HCT116 (cell line): Measurements from ENCODE around the gene ATP8B4.

Experiments used
- CTCF ChIP-seq, 3 experiments: fragments of 200-600 bp in 1 of 3; sonication (generic) in 1 of 3; IDR thresholded peaks in 2 of 3; conservative IDR thresholded peaks in 1 of 3; 2 replicates each; pipeline ENCODE4 v1.5.1; 2012 to 2017; ENCODE audit warnings: low read depth in 2 of 3, low read length in 2 of 3, antibody characterized with exemption in 1 of 3, borderline replicate concordance in 1 of 3, control low read depth in 1 of 3, mild to moderate bottlenecking in 1 of 3, mixed read lengths in 1 of 3, mixed run types in 1 of 3, moderate library complexity in 1 of 3; ENCODE audit not compliant: insufficient read depth in 1 of 3
- EGR1 ChIP-seq: IDR thresholded peaks from 2 replicates; pipeline ENCODE4 v1.6.1; 2012; ENCODE audit warnings: low read depth
- ELF1 ChIP-seq: IDR thresholded peaks from 2 replicates; pipeline ENCODE4 v1.6.1; 2012; ENCODE audit warnings: low read depth, borderline replicate concordance
- POLR2A ChIP-seq: IDR thresholded peaks from 2 replicates; pipeline ENCODE4 v1.7.0; 2011; ENCODE audit warnings: borderline replicate concordance; ENCODE audit not compliant: insufficient read depth, insufficient read length; ENCODE audit errors: extremely low read depth
- SRF ChIP-seq: IDR thresholded peaks from 2 replicates; pipeline ENCODE4 v1.6.1; 2012; ENCODE audit warnings: low read depth
- ZNF274 ChIP-seq: fragments of 200-500 bp; sonication (Bioruptor generic); IDR thresholded peaks from 2 replicates; pipeline ENCODE4 v1.6.1; 2014; ENCODE audit warnings: mild to moderate bottlenecking, low read depth, low read length, inconsistent platforms

- TF ChIP-seq EGR1 (no peak), ELF1 (no peak), POLR2A (no peak), CTCF (IDR thresholded peaks at IDR 0.05 in 2 of 3, conservative IDR thresholded peaks at IDR 0.05 in 1 of 3; ENCODE audit: borderline replicate concordance in 1 of 3, insufficient read depth in 1 of 3, low read depth in 2 of 3, low read length in 2 of 3) (no peak), ZNF274 (no peak), SRF (no peak)
Observed at GRCh38 chr15:50150851-50151250, 31.8 kb upstream of the ATP8B4 start.
